ENCODE results near the gene PYCARD.
"Not testable (repeated sequence)": the region's sequence is repeated elsewhere in the genome, so short reads cannot be mapped to it uniquely, and the experiment has no call there.

The PYCARD gene

GRCh38 chr16:31190818-31191444 lies 11.6 kb downstream of the PYCARD start:
- no peak for DNase-seq (ENCODE audit: low read depth)

- DNase-seq (ENCODE audit: low read depth) = no peak
These were observed 12.5 kb downstream of the PYCARD start for GRCh38 chr16:31190061-31190460.

DNA sequence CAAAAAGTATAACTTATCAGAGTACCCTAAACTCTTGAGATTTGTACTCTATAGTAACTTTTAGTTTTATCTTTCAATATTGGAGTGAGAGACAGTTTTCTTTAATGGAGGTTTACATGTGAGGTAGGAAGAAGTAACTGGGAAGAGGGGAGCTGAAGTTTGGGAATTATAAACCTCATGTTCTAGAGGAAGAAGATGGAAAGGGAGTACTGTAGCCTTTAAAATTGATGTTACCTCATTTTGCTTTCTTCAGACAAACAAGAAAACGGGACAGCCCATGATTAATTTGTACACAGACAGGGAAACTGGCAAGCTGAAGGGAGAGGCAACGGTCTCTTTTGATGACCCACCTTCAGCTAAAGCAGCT lies 13.2 kb downstream of the PYCARD start:
- no peak for DNase-seq (ENCODE audit: low read depth)

GRCh38 chr16:31188450-31189411 lies 13.8 kb downstream of the PYCARD start:
- no peak for DNase-seq (ENCODE audit: low read depth)

GRCh38 chr16:31187808-31188189 lies 14.8 kb downstream of the PYCARD start:
- no peak for DNase-seq (ENCODE audit: low read depth)

- no peak for DNase-seq (ENCODE audit: low read depth)
These were observed 15.4 kb downstream of the PYCARD start for GRCh38 chr16:31186930-31187807.

DNA sequence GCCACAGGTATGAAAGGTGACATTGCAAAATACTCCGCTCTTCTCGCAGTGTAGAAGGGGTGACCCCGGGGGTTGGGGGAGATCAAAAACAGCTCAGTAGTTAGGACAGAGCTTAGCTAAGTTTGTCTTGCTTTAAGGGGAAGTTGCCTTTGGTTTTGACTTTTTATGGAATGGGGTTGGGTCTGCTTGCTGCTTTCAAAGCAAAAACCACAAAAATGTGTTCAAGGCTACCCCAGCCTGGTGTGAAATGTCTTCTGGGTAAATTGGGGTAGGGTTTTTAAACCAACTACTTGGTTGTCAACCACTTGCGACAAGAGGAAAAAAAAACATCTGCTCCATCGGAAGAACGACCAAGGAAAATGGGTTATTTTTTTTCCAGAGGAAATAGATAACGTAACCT lies 16.4 kb downstream of the PYCARD start:
- no peak for DNase-seq (ENCODE audit: low read depth)

GRCh38 chr16:31185339-31185738 lies 17.2 kb downstream of the PYCARD start:
- no peak for DNase-seq (ENCODE audit: low read depth)

DNA sequence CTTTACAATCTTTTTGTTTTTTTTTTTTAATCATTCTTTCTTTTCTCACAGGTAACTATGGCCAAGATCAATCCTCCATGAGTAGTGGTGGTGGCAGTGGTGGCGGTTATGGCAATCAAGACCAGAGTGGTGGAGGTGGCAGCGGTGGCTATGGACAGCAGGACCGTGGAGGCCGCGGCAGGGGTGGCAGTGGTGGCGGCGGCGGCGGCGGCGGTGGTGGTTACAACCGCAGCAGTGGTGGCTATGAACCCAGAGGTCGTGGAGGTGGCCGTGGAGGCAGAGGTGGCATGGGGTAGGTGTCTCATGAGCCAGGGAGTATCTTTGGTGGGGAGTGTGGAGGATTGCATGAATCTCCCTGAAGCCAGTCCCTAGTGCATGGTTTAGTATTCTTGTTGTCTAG lies 17.7 kb downstream of the PYCARD start:
- DNase-seq (ENCODE audit: low read depth) = no peak

- no peak for DNase-seq (ENCODE audit: low read depth)
These were observed 18.8 kb downstream of the PYCARD start for GRCh38 chr16:31183432-31184428.

DNA sequence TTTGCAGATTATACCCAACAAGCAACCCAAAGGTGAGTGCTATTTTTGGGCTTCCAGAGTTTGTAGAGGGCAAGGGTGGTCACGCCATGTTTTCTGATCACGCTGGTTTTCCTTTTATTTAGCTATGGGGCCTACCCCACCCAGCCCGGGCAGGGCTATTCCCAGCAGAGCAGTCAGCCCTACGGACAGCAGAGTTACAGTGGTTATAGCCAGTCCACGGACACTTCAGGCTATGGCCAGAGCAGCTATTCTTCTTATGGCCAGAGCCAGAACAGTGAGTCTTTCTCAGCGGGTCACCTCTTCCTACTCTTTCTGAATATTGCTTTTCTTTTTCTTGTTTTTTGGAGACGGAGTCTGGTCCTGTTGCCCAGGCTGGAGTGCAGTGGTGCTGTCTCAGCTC lies 20.2 kb downstream of the PYCARD start:
- no peak for DNase-seq (ENCODE audit: low read depth)

- no peak for DNase-seq (ENCODE audit: low read depth)
These were observed 21.3 kb downstream of the PYCARD start for GRCh38 chr16:31181102-31181830.

- DNase-seq (ENCODE audit: low read depth) = peak; percentile 67
These were observed 22.7 kb downstream of the PYCARD start, which contains the start of gene FUS for GRCh38 chr16:31179747-31180459. TSS of gene FUS (plus strand) at chr16:31180139. CDS start at chr16:31180215, 76 bp downstream.

GRCh38 chr16:31179219-31179746 lies 23.3 kb downstream of the PYCARD start:
- no peak for DNase-seq (ENCODE audit: low read depth)

- DNase-seq (ENCODE audit: low read depth) = no peak
These were observed 25.4 kb downstream of the PYCARD start for GRCh38 chr16:31177136-31177535.

DNA sequence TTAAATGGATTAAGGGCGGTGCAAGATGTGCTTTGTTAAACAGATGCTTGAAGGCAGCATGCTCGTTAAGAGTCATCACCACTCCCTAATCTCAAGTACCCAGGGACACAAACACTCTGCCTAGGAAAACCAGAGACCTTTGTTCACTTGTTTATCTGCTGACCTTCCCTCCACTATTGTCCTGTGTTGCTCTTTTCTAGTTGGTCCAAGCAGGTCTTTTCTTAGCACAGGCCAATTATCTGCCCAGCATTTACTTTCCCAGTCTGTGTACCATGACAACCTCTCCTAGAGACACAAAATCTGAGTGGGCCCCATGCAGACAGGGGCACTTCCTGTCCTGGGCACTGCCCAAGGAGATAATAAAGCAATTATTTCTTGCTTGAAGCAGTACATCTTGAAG lies 32.5 kb downstream of the PYCARD start:
- not testable (repeated sequence) for DNase-seq (ENCODE audit: low read depth)

DNA sequence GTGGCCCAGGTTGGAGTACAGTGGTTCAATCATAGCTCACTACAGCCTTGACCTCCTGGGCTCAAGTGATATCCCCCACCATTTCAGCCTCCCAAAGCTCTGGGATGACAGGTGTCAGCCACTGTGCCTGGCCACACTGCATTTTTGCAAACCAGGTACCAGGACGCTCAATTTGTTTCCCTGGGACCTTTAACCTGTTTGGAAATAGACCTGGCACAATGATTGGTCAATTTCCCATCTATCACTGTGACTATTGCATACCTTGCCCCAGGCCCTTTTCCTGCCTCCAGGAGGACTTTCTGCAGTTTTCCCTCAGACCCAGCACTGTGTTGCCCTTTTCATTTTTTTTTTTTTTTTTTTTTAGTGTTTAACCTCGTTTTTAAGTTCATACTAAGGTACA lies 33.7 kb downstream of the PYCARD start:
- DNase-seq (ENCODE audit: low read depth) = no peak

DNA sequence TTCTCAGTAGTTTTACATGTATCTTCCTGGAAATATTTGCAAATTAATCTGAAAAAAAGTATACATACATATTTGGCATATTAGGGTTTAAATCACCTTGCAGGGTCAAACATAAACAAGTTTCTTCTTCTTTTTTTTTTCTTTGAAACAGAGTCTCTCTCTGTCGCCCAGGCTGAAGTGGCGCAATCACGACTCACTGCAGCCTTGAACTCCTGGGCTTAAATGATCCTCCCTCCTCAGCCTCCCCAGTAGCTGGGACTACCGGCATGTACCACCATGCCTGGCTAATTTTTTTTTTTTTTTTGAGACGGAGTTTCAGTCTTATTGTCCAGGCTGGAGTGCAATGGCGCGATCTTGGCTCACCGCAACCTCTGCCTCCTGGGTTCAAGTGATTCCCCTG lies 35.2 kb downstream of the PYCARD start:
- no peak for DNase-seq (ENCODE audit: low read depth)

- no peak for DNase-seq (ENCODE audit: low read depth)
These were observed 45.4 kb downstream of the PYCARD start for GRCh38 chr16:31157136-31157535.
